Measurements from ENCODE around the gene USP21. TPM values are rescaled to one million over a fixed set of nuclear protein-coding genes. Genes with fewer than 3 reads are reported as not detected.

USP21 gene
- total and polyA plus RNA-seq, 9 of the 15 experiments (the other 6 are each of a cell fraction or from before 2014, with no cell fraction given) = 4.9 to 52.4 (median 21.6) TPM

GRCh38 chr1:161165742-161166668, 6.7 kb downstream of the USP21 start, which contains the start of gene PPOX (continued):
- TF ChIP-seq, protein P1, sequence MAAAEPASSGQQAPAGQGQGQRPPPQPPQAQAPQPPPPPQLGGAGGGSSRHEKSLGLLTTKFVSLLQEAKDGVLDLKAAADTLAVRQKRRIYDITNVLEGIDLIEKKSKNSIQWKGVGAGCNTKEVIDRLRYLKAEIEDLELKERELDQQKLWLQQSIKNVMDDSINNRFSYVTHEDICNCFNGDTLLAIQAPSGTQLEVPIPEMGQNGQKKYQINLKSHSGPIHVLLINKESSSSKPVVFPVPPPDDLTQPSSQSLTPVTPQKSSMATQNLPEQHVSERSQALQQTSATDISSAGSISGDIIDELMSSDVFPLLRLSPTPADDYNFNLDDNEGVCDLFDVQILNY (CRISPR knock-in tag; IDR thresholded peaks at IDR 0.05) = no peak
- TF ChIP-seq HCFC1 (IDR thresholded peaks at IDR 0.05; ENCODE audit: low read depth, low read length) (peak; percentile 53), SP1 (CRISPR knock-in tag; IDR thresholded peaks at IDR 0.05) (peak; percentile 85), HEY1 (CRISPR knock-in tag; IDR thresholded peaks at IDR 0.05; ENCODE audit: borderline replicate concordance) (no peak), USF1 (CRISPR knock-in tag; IDR thresholded peaks at IDR 0.05) (peak; percentile 89), ZC3H11A (IDR thresholded peaks at IDR 0.05; ENCODE audit: low read depth, low read length) (no peak), MYNN (IDR thresholded peaks at IDR 0.05) (peak; percentile 77), MYNN (CRISPR knock-in tag; IDR thresholded peaks at IDR 0.05) (no peak), ZFP36 (IDR thresholded peaks at IDR 0.05; ENCODE audit: low read depth, low read length, partially characterized antibody) (no peak), CXXC5 (CRISPR knock-in tag; IDR thresholded peaks at IDR 0.05) (peak; percentile 100), HNRNPL (IDR thresholded peaks at IDR 0.05; ENCODE audit: low read depth, low read length) (no peak), NR2C1 (IDR thresholded peaks at IDR 0.05) (no peak), NR2C1 (tag; IDR thresholded peaks at IDR 0.05) (no peak), ATF7 (IDR thresholded peaks at IDR 0.05) (peak; percentile 87)
- TF ChIP-seq, protein P2, sequence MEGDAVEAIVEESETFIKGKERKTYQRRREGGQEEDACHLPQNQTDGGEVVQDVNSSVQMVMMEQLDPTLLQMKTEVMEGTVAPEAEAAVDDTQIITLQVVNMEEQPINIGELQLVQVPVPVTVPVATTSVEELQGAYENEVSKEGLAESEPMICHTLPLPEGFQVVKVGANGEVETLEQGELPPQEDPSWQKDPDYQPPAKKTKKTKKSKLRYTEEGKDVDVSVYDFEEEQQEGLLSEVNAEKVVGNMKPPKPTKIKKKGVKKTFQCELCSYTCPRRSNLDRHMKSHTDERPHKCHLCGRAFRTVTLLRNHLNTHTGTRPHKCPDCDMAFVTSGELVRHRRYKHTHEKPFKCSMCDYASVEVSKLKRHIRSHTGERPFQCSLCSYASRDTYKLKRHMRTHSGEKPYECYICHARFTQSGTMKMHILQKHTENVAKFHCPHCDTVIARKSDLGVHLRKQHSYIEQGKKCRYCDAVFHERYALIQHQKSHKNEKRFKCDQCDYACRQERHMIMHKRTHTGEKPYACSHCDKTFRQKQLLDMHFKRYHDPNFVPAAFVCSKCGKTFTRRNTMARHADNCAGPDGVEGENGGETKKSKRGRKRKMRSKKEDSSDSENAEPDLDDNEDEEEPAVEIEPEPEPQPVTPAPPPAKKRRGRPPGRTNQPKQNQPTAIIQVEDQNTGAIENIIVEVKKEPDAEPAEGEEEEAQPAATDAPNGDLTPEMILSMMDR (IDR thresholded peaks at IDR 0.05 in 2 of 3, conservative IDR thresholded peaks at IDR 0.05 in 1 of 3; ENCODE audit: insufficient read depth in 2 of 3, low read depth in 1 of 3, low read length in 3 of 3) = peak; percentile 69 to 85 (median 72)
- TF ChIP-seq, protein P3, sequence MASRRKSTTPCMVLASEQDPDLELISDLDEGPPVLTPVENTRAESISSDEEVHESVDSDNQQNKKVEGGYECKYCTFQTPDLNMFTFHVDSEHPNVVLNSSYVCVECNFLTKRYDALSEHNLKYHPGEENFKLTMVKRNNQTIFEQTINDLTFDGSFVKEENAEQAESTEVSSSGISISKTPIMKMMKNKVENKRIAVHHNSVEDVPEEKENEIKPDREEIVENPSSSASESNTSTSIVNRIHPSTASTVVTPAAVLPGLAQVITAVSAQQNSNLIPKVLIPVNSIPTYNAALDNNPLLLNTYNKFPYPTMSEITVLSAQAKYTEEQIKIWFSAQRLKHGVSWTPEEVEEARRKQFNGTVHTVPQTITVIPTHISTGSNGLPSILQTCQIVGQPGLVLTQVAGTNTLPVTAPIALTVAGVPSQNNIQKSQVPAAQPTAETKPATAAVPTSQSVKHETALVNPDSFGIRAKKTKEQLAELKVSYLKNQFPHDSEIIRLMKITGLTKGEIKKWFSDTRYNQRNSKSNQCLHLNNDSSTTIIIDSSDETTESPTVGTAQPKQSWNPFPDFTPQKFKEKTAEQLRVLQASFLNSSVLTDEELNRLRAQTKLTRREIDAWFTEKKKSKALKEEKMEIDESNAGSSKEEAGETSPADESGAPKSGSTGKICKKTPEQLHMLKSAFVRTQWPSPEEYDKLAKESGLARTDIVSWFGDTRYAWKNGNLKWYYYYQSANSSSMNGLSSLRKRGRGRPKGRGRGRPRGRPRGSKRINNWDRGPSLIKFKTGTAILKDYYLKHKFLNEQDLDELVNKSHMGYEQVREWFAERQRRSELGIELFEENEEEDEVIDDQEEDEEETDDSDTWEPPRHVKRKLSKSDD (conservative IDR thresholded peaks at IDR 0.05; ENCODE audit: low read length) = no peak
